ENCODE data around the gene CD80. TPM values are rescaled to one million over a fixed set of nuclear protein-coding genes. Genes with fewer than 3 reads are reported as not detected.

Gene CD80
- total RNA-seq, 1 donor = 5.9 TPM

GRCh38 chr3:119507404-119507803, 52.0 kb downstream of the CD80 start:
- no peak overlapping the region for H3K4me3 ChIP-seq (ENCODE audit: low read length)
- H3K4me1 ChIP-seq (ENCODE audit: insufficient read depth, low read length) = no peaks in the 10 kb centered on the region
- H3K27me3 ChIP-seq (ENCODE audit: insufficient read depth, low read length) = no peaks in the 10 kb centered on the region
- H3K9me3 ChIP-seq (ENCODE audit: low read depth, low read length) = no peaks in the 10 kb centered on the region

- Histone ChIP-seq H3K27me3 (ENCODE audit: insufficient read depth, low read length) (no peaks in the 10 kb centered on the region), H3K9me3 (ENCODE audit: low read depth, low read length) (no peaks in the 10 kb centered on the region), H3K4me3 (ENCODE audit: low read length) (no peak overlapping the region), H3K4me1 (ENCODE audit: insufficient read depth, low read length) (no peaks in the 10 kb centered on the region)
Observed at GRCh38 chr3:119506631-119507030, 52.8 kb downstream of the CD80 start.

GRCh38 chr3:119500901-119501300, 58.5 kb downstream of the CD80 start:
- H3K9me3 ChIP-seq (ENCODE audit: low read depth, low read length) = no peaks in the 10 kb centered on the region
- H3K4me3 ChIP-seq (ENCODE audit: low read length) = no peak overlapping the region
- peaks cover 18% of the 10 kb centered on the region for H3K4me1 ChIP-seq (ENCODE audit: insufficient read depth, low read length)
- H3K27me3 ChIP-seq (ENCODE audit: insufficient read depth, low read length) = no peaks in the 10 kb centered on the region

GRCh38 chr3:119500265-119500664, 59.1 kb downstream of the CD80 start:
- peaks cover 18% of the 10 kb centered on the region for H3K4me1 ChIP-seq (ENCODE audit: insufficient read depth, low read length)
- no peaks in the 10 kb centered on the region for H3K9me3 ChIP-seq (ENCODE audit: low read depth, low read length)
- no peak overlapping the region for H3K4me3 ChIP-seq (ENCODE audit: low read length)
- H3K27me3 ChIP-seq (ENCODE audit: insufficient read depth, low read length) = no peaks in the 10 kb centered on the region

GRCh38 chr3:119498186-119499011, 61.0 kb downstream of the CD80 start, which contains the start of gene TIMMDC1:
TSS of gene TIMMDC1 (plus strand) at chr3:119498547. CDS start at chr3:119498734, 187 bp downstream.
- Histone ChIP-seq H3K4me1 (ENCODE audit: insufficient read depth, low read length) (peaks cover 18% of the 10 kb centered on the region), H3K4me3 (ENCODE audit: low read length) (peak within 1 kb of the TSS; percentile 87), H3K27me3 (ENCODE audit: insufficient read depth, low read length) (no peaks in the 10 kb centered on the region), H3K9me3 (ENCODE audit: low read depth, low read length) (no peaks in the 10 kb centered on the region)

GRCh38 chr3:119497820-119498185, 61.6 kb downstream of the CD80 start:
- H3K27me3 ChIP-seq (ENCODE audit: insufficient read depth, low read length) = no peaks in the 10 kb centered on the region
- peak overlapping the region; percentile 87 for H3K4me3 ChIP-seq (ENCODE audit: low read length)
- H3K9me3 ChIP-seq (ENCODE audit: low read depth, low read length) = no peaks in the 10 kb centered on the region
- H3K4me1 ChIP-seq (ENCODE audit: insufficient read depth, low read length) = peaks cover 18% of the 10 kb centered on the region

- Histone ChIP-seq H3K4me3 (ENCODE audit: low read length) (no peak overlapping the region), H3K27me3 (ENCODE audit: insufficient read depth, low read length) (no peaks in the 10 kb centered on the region), H3K9me3 (ENCODE audit: low read depth, low read length) (no peaks in the 10 kb centered on the region), H3K4me1 (ENCODE audit: insufficient read depth, low read length) (peaks cover 14% of the 10 kb centered on the region)
Observed at GRCh38 chr3:119494597-119494996, 64.8 kb downstream of the CD80 start.

GRCh38 chr3:119492810-119493209, 66.6 kb downstream of the CD80 start:
- no peak overlapping the region for H3K4me3 ChIP-seq (ENCODE audit: low read length)
- no peaks in the 10 kb centered on the region for H3K9me3 ChIP-seq (ENCODE audit: low read depth, low read length)
- peaks cover 4% of the 10 kb centered on the region for H3K4me1 ChIP-seq (ENCODE audit: insufficient read depth, low read length)
- no peaks in the 10 kb centered on the region for H3K27me3 ChIP-seq (ENCODE audit: insufficient read depth, low read length)

- no peaks in the 10 kb centered on the region for H3K4me1 ChIP-seq (ENCODE audit: insufficient read depth, low read length)
- H3K9me3 ChIP-seq (ENCODE audit: low read depth, low read length) = no peaks in the 10 kb centered on the region
- H3K27me3 ChIP-seq (ENCODE audit: insufficient read depth, low read length) = no peaks in the 10 kb centered on the region
- H3K4me3 ChIP-seq (ENCODE audit: low read length) = no peak overlapping the region
Observed at GRCh38 chr3:119492128-119492527, 67.3 kb downstream of the CD80 start.

- Histone ChIP-seq H3K9me3 (ENCODE audit: low read depth, low read length) (no peaks in the 10 kb centered on the region), H3K27me3 (ENCODE audit: insufficient read depth, low read length) (no peaks in the 10 kb centered on the region), H3K4me3 (ENCODE audit: low read length) (no peak overlapping the region), H3K4me1 (ENCODE audit: insufficient read depth, low read length) (no peaks in the 10 kb centered on the region)
Observed at GRCh38 chr3:119490153-119490552, 69.3 kb downstream of the CD80 start.

GRCh38 chr3:119485563-119485962, 73.9 kb downstream of the CD80 start:
- H3K4me3 ChIP-seq (ENCODE audit: low read length) = no peak overlapping the region
- H3K27me3 ChIP-seq (ENCODE audit: insufficient read depth, low read length) = no peaks in the 10 kb centered on the region
- no peaks in the 10 kb centered on the region for H3K4me1 ChIP-seq (ENCODE audit: insufficient read depth, low read length)
- no peaks in the 10 kb centered on the region for H3K9me3 ChIP-seq (ENCODE audit: low read depth, low read length)

GRCh38 chr3:119483101-119483500, 76.3 kb downstream of the CD80 start:
- H3K9me3 ChIP-seq (ENCODE audit: low read depth, low read length) = no peaks in the 10 kb centered on the region
- H3K27me3 ChIP-seq (ENCODE audit: insufficient read depth, low read length) = no peaks in the 10 kb centered on the region
- no peaks in the 10 kb centered on the region for H3K4me1 ChIP-seq (ENCODE audit: insufficient read depth, low read length)
- no peak overlapping the region for H3K4me3 ChIP-seq (ENCODE audit: low read length)

GRCh38 chr3:119481079-119481478, 78.3 kb downstream of the CD80 start:
- Histone ChIP-seq H3K27me3 (ENCODE audit: insufficient read depth, low read length) (no peaks in the 10 kb centered on the region), H3K4me1 (ENCODE audit: insufficient read depth, low read length) (no peaks in the 10 kb centered on the region), H3K4me3 (ENCODE audit: low read length) (no peak overlapping the region), H3K9me3 (ENCODE audit: low read depth, low read length) (no peaks in the 10 kb centered on the region)
